Activated CD8-positive, alpha-beta memory T cell treated with anti-CD3 and anti-CD28 coated beads, Interleukin-2, amount 10 ng/mL, durations not matched to agents 7 days and 5 days (primary cell): ENCODE measurements around the gene PPM1D. TPM values are rescaled to one million over a fixed set of nuclear protein-coding genes. Genes with fewer than 3 reads are reported as not detected.
A peak's percentile ranks its signal among the peaks of the same experiment; 100 is the strongest.
"Not testable (repeated sequence)": the region's sequence is repeated elsewhere in the genome, so short reads cannot be mapped to it uniquely, and the experiment has no call there.

Experiments used
- ATAC-seq: fragments of 150-1000 bp; cut with Tn5 transposase; one replicate; pipeline ENCODE4 v1.10.0; 2021; ENCODE audit warnings: moderate library complexity
- CTCF ChIA-PET: fragments of 350-600 bp; sonication (Branson Sonifier 250); formaldehyde crosslinking; loops from one replicate; lab custom pipeline; 2021; ENCODE audit warnings: antibody characterized with exemption; lab: Charles Lee
- DNase-seq: peaks from one replicate; pipeline ENCODE4 v3.0.0-alpha.2; 2020
- H3K27ac Mint-ChIP-seq: one replicate; pipeline ENCODE4 v1.8.0; 2021; ENCODE audit warnings: mild to moderate bottlenecking, mixed read lengths
- H3K27me3 Mint-ChIP-seq: one replicate; pipeline ENCODE4 v1.8.0; 2021; ENCODE audit warnings: mixed read lengths
- H3K36me3 Mint-ChIP-seq: one replicate; pipeline ENCODE4 v1.8.0; 2021; ENCODE audit warnings: mild to moderate bottlenecking, mixed read lengths
- H3K4me1 Mint-ChIP-seq: one replicate; pipeline ENCODE4 v1.8.0; 2021; ENCODE audit warnings: mixed read lengths
- H3K4me3 Mint-ChIP-seq: one replicate; pipeline ENCODE4 v1.8.0; 2021; ENCODE audit warnings: mild to moderate bottlenecking, moderate library complexity, mixed read lengths
- H3K9me3 Mint-ChIP-seq: one replicate; pipeline ENCODE4 v1.8.0; 2022; ENCODE audit warnings: low read depth, mixed read lengths
- total RNA-seq, 2 experiments: library from RNA; stranded (reverse); gene quantifications; one replicate each; pipeline ENCODE4 v1.2.3, GENCODE V29; 2021

The PPM1D gene
- total RNA-seq, 2 experiments from 2014 or later, result 20.3 to 22.6 TPM

DNA sequence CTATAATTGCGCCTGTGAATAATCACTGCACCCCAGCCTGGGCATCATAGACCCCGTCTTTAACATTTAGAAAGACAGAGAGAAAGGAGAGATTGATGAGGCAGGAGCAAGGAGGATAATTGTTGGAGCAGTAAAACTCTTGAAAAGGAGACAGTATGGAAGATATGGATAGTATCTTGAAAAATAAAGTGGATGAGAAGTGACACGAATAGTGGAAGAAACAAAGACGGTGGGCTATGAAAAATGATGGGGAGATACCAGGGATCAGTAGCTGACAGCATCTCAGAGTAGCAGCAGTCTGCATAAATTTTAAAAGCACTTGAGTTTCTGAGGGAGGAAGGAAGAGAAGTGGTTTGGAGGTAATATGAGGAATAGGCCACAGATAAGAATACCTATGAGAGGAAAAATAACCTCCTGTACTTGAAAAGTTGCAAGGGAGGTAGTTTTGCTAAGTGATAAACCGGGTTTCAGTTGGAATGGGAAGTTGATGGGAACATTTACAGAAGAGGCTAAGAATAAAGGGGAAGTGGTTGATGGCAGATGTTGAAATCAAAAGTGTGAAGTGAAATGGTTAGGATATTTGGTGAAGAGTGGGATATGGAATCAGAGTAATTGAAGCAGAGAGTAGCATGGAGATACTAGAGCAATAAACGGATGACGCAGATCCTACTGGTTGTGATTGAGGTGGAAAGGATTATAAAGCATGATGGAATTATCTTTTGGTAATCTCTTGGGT lies 1.8 kb upstream of the PPM1D start:
- Mint-ChIP-seq H3K27ac (no peak overlapping the region), H3K4me3 (peak overlapping the region; percentile 29)

DNA sequence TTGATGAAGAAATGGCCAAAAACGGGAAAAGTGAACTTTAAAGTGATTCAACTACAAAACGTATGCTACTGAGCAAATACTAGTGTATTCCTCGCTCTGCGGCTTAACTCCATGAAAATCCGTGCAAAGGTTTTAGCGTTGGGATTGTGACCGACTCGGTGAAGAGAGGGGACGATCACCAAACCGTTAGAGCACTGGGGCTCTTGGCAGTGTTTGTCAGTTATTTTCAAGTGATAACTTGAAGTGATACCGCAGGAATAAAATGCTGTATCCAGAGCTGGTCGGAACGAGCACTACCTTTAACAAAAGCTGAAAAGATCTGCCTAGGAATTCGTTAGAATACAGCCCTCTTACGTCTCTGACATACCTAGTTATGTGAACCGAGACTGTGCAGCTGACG lies 773 bp upstream of the PPM1D start:
- Mint-ChIP-seq H3K4me3 (peak overlapping the region; percentile 92), H3K4me1 (peaks cover 31% of the 10 kb centered on the region), H3K9me3 (no peaks in the 10 kb centered on the region), H3K27ac (peak overlapping the region; percentile 93), H3K27me3 (peaks cover 3% of the 10 kb centered on the region), H3K36me3 (peaks cover 4% of the 10 kb centered on the region)
- DNase-seq (no peak), ATAC-seq (no peak)
- CTCF ChIA-PET, result interaction anchor here (1.0 to 2.3 kb wide), 8 partner anchors 8 to 1425 kb away, joined by 3 to 18 read pairs (median 5); partner anchors contain the start of gene HEATR6

More for the DNA sequence above, 1.8 kb upstream of the PPM1D start:
- Mint-ChIP-seq H3K9me3 (no peaks in the 10 kb centered on the region), H3K27me3 (peaks cover 3% of the 10 kb centered on the region), H3K36me3 (peaks cover 4% of the 10 kb centered on the region), H3K4me1 (peaks cover 22% of the 10 kb centered on the region)
- DNase-seq (no peak), ATAC-seq (no peak)
- CTCF ChIA-PET, result interaction anchor here (1.9 to 2.3 kb wide), 3 partner anchors 21 to 40 kb away, joined by 10 to 18 read pairs (median 12); no protein-coding TSS in a partner anchor

DNA sequence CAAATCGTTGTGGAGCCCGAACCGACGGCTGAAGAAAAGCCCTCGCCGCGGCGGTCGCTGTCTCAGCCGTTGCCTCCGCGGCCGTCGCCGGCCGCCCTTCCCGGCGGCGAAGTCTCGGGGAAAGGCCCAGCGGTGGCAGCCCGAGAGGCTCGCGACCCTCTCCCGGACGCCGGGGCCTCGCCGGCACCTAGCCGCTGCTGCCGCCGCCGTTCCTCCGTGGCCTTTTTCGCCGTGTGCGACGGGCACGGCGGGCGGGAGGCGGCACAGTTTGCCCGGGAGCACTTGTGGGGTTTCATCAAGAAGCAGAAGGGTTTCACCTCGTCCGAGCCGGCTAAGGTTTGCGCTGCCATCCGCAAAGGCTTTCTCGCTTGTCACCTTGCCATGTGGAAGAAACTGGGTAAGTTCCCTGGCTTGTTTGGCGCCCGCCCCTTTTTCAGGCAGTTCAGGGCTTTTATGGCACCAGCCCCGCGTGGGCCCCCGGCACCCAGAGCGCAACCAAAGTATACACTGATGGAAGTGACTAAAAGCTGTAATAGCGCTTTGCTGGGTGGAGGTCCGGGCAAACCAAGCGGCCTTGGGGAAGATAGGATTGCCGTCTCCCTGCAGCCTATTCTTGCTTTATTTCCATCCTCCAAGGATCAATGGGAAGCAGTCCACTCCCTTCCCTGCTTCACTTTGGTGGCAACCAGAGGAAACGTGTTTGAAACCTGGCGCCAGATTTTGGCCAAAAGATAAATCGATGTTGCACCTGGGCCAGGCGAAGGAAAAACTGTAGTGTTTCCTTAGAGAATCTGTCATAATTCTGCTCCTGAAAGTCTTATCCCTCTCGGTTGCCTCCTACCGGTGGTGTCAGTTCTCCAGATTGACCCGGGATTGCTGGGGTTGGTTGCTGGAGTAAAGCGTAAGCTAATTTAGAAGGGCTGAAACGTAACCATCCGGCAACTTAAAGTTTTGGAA lies 775 bp downstream of the PPM1D start:
- no peaks in the 10 kb centered on the region for H3K27me3 Mint-ChIP-seq
- H3K36me3 Mint-ChIP-seq, result peaks cover 8% of the 10 kb centered on the region
- peaks cover 36% of the 10 kb centered on the region for H3K4me1 Mint-ChIP-seq
- DNase-seq (peak; percentile 77), ATAC-seq (peak; percentile 7)
- H3K27ac Mint-ChIP-seq, result peak overlapping the region; percentile 93
- CTCF ChIA-PET, result interaction anchor here (0.8 to 2.3 kb wide), 11 partner anchors 10 to 1423 kb away, joined by 3 to 12 read pairs (median 4); partner anchors contain the start of gene HEATR6
- H3K4me3 Mint-ChIP-seq, result peak overlapping the region; percentile 92
- no peaks in the 10 kb centered on the region for H3K9me3 Mint-ChIP-seq

DNA sequence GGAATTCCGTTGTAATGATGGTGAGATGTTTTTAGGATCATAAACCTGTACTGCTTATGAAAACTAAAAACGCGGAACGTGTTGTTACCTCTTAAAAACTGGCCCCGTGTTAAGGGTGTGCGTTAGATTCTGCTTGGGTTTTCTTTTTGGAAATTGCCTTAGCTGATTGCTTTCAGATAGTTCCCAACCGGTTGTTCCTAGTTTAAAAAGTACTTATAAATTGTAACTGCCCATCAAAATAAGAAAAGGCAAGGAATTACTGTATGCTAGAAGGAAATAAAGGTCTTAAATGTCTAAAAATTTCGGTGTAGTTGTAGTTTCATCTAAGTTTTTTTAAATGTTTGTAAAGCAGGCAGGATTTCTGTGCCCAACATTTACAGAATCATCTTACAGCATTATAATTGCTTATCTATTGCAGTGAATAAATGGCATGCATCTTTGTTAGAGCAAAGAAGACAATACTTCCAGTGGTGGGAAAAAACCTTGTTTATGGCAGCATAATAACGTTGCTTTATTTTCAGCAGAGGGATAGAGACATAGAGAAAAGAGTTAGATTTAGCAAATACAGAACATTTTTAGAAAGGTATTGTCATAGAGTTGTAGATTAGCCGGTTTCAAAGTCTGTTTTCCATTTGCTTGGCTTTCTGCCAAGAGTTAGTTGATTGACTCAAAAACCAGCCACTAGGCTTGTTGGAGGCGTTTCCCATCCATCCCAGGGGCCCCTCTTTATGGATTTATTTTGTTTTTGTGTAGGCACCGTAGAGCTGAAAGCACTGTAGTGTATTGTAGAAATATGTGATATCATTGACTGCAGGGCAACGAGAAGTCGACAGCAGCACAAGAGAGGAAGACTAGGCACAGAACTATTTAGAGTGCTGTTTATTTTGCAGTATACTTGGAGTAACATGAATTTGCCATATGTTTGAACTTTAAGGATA lies 1.7 kb downstream of the PPM1D start:
- Mint-ChIP-seq H3K9me3 (no peaks in the 10 kb centered on the region), H3K27ac (peak overlapping the region; percentile 83), H3K4me3 (peak overlapping the region; percentile 92), H3K36me3 (peaks cover 14% of the 10 kb centered on the region), H3K4me1 (peaks cover 42% of the 10 kb centered on the region), H3K27me3 (no peaks in the 10 kb centered on the region)
- CTCF ChIA-PET, result interaction anchor here (0.6 to 1.1 kb wide), 5 partner anchors 18 to 394 kb away, joined by 3 to 5 read pairs (median 3); no protein-coding TSS in a partner anchor
- peak; percentile 50 for DNase-seq
- no peak for ATAC-seq

DNA sequence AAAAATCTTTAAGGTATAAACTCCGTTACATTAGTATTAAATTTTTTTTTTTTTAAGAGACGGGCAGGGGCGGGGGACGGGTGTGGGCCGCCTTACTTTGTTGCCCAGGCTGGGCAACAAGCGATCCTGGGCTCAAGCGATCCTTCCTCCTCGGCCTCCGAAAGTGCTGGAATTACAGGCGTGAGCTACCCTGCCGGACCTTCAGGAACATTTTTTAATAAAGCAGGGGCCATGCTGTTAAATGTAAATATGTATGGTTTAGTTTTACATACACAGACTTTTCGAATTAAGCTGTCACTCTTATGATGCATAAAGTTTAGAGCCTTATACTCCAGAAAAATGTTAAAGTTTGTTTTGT lies 2.4 kb downstream of the PPM1D start:
- Mint-ChIP-seq H3K4me3 (peak overlapping the region; percentile 92), H3K27me3 (no peaks in the 10 kb centered on the region), H3K36me3 (peaks cover 14% of the 10 kb centered on the region), H3K9me3 (no peaks in the 10 kb centered on the region), H3K27ac (no peak overlapping the region), H3K4me1 (peaks cover 42% of the 10 kb centered on the region)
- ATAC-seq, result no peak
- CTCF ChIA-PET, result interaction anchor here (0.6 to 1.1 kb wide), 2 partner anchors 289 to 394 kb away, joined by 3 read pairs; no protein-coding TSS in a partner anchor
- no peak for DNase-seq

DNA sequence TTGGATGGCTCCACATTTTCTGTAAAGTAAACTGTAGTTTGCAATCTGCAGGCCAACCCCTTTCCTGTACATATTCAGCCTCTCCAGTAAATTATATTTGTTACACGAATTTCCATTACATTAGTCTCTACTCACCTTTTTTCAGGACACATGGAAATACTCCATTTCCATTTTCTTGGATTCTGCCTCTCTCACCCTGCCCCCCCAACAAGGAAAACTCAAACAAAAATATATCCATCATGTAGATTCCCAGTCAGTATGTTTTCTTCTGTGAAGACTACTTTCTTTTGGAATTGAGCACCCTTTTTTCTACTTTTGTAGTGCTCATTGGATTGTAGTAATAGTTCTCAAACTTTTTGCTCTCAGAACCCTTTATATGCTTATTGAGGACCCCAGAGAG lies 2.9 kb downstream of the PPM1D start:
- peaks cover 17% of the 10 kb centered on the region for H3K36me3 Mint-ChIP-seq
- no peaks in the 10 kb centered on the region for H3K27me3 Mint-ChIP-seq
- CTCF ChIA-PET, result interaction anchor here (0.6 to 1.1 kb wide), 2 partner anchors 289 to 395 kb away, joined by 3 read pairs; no protein-coding TSS in a partner anchor
- no peak overlapping the region for H3K27ac Mint-ChIP-seq
- no peaks in the 10 kb centered on the region for H3K9me3 Mint-ChIP-seq
- H3K4me1 Mint-ChIP-seq, result peaks cover 43% of the 10 kb centered on the region
- ATAC-seq (no peak), DNase-seq (no peak)
- H3K4me3 Mint-ChIP-seq, result peak overlapping the region; percentile 66

DNA sequence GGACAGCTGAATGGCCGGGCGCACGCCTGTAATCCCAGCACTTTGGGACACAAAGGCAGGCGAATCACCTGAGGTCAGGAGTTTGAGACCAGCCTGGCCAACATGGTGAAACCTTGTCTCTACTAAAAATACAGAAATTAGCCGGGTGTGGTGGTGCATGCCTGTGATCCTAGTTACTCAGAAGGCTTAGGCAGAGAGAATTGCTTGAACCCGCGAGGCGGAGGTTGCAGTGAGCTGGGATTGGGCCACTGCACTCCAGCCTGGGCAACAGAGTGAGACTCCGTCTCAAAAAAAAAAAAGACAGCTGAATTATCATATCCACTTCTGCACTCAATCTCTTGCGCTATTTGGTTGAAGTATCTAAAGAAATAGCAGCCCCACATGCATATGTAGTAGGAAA lies 3.5 kb downstream of the PPM1D start:
- H3K27me3 Mint-ChIP-seq, H3K9me3 Mint-ChIP-seq, DNase-seq, H3K27ac Mint-ChIP-seq, ATAC-seq, H3K4me3 Mint-ChIP-seq: not testable (repeated sequence)
- Mint-ChIP-seq H3K4me1 (peaks cover 37% of the 10 kb centered on the region), H3K36me3 (peaks cover 17% of the 10 kb centered on the region)
- CTCF ChIA-PET, result interaction anchor here (1.1 to 1.5 kb wide), 2 partner anchors 12 to 27 kb away, joined by 3 to 4 read pairs; no protein-coding TSS in a partner anchor

DNA sequence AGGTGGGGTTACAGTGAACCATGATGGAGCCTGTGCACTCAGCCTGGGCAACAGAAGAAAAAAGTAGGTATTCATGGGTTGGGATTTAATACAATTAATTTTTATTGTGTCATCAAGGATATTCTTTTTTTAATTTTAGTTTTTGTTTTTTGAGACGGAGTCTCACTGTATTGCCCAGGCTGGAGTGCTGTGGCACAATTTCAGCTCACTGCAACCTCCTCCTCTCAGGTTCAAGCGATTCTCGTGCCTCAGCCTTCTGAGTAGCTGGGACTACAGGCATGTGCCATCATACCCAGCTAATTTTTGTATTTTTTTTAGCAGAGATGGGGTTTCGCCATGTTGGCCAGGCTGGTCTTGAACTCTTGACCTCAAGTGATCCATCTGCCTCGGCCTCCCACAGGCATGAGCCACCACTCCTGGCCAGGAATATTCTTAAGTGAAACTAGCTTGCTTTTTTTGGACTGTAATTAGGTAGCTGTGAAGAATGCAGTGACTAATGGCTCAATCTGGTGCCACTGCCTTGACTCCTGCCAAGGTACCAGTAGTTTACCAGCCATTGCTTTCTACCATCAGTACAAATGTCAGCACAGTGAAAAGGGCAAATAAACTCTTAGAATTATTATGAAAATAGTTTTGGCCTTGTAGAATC lies 4.8 kb downstream of the PPM1D start:
- ATAC-seq (no peak), DNase-seq (no peak)
- no peaks in the 10 kb centered on the region for H3K27me3 Mint-ChIP-seq
- peaks cover 18% of the 10 kb centered on the region for H3K36me3 Mint-ChIP-seq
- CTCF ChIA-PET, result interaction anchor here (0.8 to 1.5 kb wide), 2 partner anchors 11 to 31 kb away, joined by 3 to 4 read pairs; no protein-coding TSS in a partner anchor
- H3K4me3 Mint-ChIP-seq, result no peak overlapping the region
- no peak overlapping the region for H3K27ac Mint-ChIP-seq
- H3K4me1 Mint-ChIP-seq, result peaks cover 31% of the 10 kb centered on the region
- H3K9me3 Mint-ChIP-seq, result no peaks in the 10 kb centered on the region

DNA sequence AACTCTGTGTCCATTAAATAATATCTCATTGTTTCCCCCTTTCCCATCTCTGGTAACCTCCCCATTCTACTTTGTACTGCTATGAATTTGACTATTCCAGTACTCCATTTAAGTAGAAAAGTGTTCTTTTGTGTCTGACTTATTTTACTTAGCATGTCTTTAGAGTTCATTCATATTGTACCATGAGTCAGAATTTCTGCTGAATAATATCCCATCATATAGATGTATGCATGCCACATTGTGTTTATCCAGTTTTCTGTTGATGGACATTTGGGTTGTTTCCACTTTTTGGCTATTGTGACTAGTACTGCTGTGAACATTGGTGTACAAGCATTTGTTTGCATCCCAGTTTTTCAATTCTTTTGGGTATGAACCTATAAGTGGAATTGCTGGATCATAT lies 6.0 kb downstream of the PPM1D start:
- H3K27ac Mint-ChIP-seq, result no peak overlapping the region
- CTCF ChIA-PET, result interaction anchor here (1.4 kb wide), 1 partner anchor 33 kb away, joined by 4 read pairs; no protein-coding TSS in a partner anchor
- H3K9me3 Mint-ChIP-seq, result no peaks in the 10 kb centered on the region
- peaks cover 32% of the 10 kb centered on the region for H3K4me1 Mint-ChIP-seq
- H3K36me3 Mint-ChIP-seq, result peaks cover 18% of the 10 kb centered on the region
- no peak overlapping the region for H3K4me3 Mint-ChIP-seq
- ATAC-seq (no peak), DNase-seq (no peak)
- no peaks in the 10 kb centered on the region for H3K27me3 Mint-ChIP-seq

DNA sequence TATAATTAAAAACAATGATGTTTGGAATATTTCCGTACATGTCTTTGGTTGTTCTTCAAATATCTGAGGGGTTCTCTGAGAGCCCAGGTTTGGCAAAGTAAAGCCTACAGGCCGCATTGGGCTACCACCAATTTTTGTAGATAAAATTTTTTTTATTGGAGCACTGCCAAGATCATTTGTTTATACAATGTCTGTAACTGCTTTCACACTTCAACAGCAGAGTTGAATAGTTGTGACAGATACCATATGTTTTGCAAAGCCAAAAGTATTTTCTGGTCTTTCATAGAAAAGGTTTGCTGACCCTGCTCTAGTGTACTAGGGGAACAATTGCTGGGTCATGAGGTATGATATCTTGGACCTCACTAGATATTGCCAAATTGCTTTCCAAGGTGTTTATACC lies 10.5 kb downstream of the PPM1D start:
- Mint-ChIP-seq H3K4me3 (no peak overlapping the region), H3K4me1 (peaks cover 13% of the 10 kb centered on the region), H3K27me3 (no peaks in the 10 kb centered on the region), H3K36me3 (peaks cover 10% of the 10 kb centered on the region), H3K9me3 (no peaks in the 10 kb centered on the region), H3K27ac (no peak overlapping the region)
- DNase-seq (no peak), ATAC-seq (no peak)
- CTCF ChIA-PET, result no interaction called here

DNA sequence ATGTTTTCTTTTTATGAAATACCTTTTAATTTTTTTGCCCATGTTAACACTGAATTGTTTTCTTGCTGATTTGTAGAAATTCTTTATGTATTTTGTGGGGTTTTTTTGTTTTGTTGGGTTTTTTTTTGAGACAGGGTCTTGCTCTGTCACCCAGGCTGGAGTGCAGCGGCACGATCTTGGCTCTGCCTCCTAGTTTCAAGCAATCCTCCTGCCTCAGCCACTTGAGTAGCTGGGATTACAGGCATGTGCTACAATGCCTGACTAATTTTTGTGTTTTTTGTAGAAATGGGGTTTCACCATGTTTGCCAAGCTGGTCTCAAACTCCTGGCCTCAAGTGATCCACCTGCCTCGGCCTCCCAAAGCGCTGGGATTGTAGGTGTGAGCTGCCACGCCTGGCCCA lies 11.3 kb downstream of the PPM1D start:
- ATAC-seq, DNase-seq, H3K36me3 Mint-ChIP-seq, H3K4me1 Mint-ChIP-seq, CTCF ChIA-PET, H3K9me3 Mint-ChIP-seq, H3K27me3 Mint-ChIP-seq, H3K4me3 Mint-ChIP-seq, H3K27ac Mint-ChIP-seq: not testable (repeated sequence)

DNA sequence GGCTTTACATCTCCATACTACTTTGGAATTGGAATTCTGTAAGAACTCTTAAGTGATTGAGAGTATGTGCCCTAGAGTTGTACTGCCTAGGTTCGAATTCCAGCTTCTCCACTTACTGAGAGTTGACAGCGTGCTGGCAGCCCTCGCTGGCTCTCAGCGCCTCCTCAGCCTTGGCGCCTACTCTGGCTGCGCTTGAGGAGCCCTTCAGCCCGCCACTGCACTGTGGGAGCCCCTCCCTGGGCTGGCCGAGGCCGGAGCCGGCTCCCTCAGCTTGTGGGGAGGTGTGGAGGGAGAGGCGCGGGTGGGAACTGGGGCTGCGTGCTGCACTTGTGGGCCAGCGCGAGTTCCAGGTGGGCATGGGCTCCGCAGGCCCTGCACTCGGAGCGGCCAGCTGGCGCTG lies 13.3 kb downstream of the PPM1D start:
- H3K4me1 Mint-ChIP-seq, result peaks cover 5% of the 10 kb centered on the region
- no peak overlapping the region for H3K27ac Mint-ChIP-seq
- peaks cover 2% of the 10 kb centered on the region for H3K36me3 Mint-ChIP-seq
- no peak for DNase-seq
- H3K4me3 Mint-ChIP-seq, result no peak overlapping the region
- H3K9me3 Mint-ChIP-seq, result no peaks in the 10 kb centered on the region
- CTCF ChIA-PET, result interaction anchor here (0.6 kb wide), 1 partner anchor 26 kb away, joined by 3 read pairs; no protein-coding TSS in a partner anchor
- no peaks in the 10 kb centered on the region for H3K27me3 Mint-ChIP-seq
- no peak for ATAC-seq
